Fibroblast of lung (primary cell): ENCODE results near the gene PIP4K2B. TPM values are rescaled to one million over a fixed set of nuclear protein-coding genes. Genes with fewer than 3 reads are reported as not detected.

Experiments used
- DNase-seq, 2 donors: peaks; one replicate each; pipeline versions ENCODE4 v3.0.0 to v3.0.0-alpha.2; 2010; ENCODE audit warnings: low read depth in 2 of 2
- H2AFZ ChIP-seq: 2 replicates; pipeline ENCODE4 v1.5.1; 2012; ENCODE audit warnings: low read length, control low read depth, inconsistent platforms
- H3K27ac ChIP-seq: 2 replicates; pipeline ENCODE4 v1.5.1; 2011; ENCODE audit warnings: low read length, control low read depth; ENCODE audit not compliant: insufficient read depth
- H3K27me3 ChIP-seq: 2 replicates; pipeline ENCODE4 v1.5.1; 2011; ENCODE audit warnings: mild to moderate bottlenecking, low read length; ENCODE audit not compliant: control insufficient read depth, insufficient read depth
- H3K36me3 ChIP-seq: 2 replicates; pipeline ENCODE4 v1.5.1; 2011; ENCODE audit warnings: low read length; ENCODE audit not compliant: control insufficient read depth, insufficient read depth
- H3K4me1 ChIP-seq: 2 replicates; pipeline ENCODE4 v1.5.1; 2011; ENCODE audit warnings: low read length; ENCODE audit not compliant: control insufficient read depth, insufficient read depth; ENCODE audit errors: extremely low read depth
- H3K4me2 ChIP-seq: 2 replicates; pipeline ENCODE4 v1.5.1; 2011; ENCODE audit warnings: low read length, control low read depth; ENCODE audit not compliant: insufficient read depth; ENCODE audit errors: extremely low read depth
- H3K4me3 ChIP-seq, 4 experiments: fragments of 200-600 bp in 1 of 4; sonication (generic) in 1 of 4; replicated peaks in 1 of 4; 2 replicates each; pipeline ENCODE4 v1.5.1; 2011 to 2016; ENCODE audit warnings: low read length in 4 of 4, low read depth in 3 of 4, mild to moderate bottlenecking in 3 of 4, control low read depth in 2 of 4, inconsistent platforms in 1 of 4, mixed read lengths in 1 of 4; ENCODE audit not compliant: insufficient read depth in 1 of 4; ENCODE audit errors: control extremely low read depth in 1 of 4
- H3K79me2 ChIP-seq: 2 replicates; pipeline ENCODE4 v1.5.1; 2012; ENCODE audit warnings: mild to moderate bottlenecking, low read length, inconsistent platforms; ENCODE audit not compliant: control insufficient read depth, insufficient read depth
- H3K9ac ChIP-seq: 2 replicates; pipeline ENCODE4 v1.5.1; 2011; ENCODE audit warnings: mild to moderate bottlenecking, low read length, control low read depth; ENCODE audit not compliant: insufficient read depth
- H3K9me3 ChIP-seq: 2 replicates; pipeline ENCODE4 v1.5.1; 2012; ENCODE audit warnings: low read depth, low read length; ENCODE audit not compliant: control insufficient read depth, insufficient read depth
- H4K20me1 ChIP-seq: 2 replicates; pipeline ENCODE4 v1.5.1; 2011; ENCODE audit warnings: low read length; ENCODE audit not compliant: control insufficient read depth, insufficient read depth; ENCODE audit errors: extremely low read depth
- EZH2 ChIP-seq: IDR thresholded peaks from 2 replicates; pipeline ENCODE4 v1.5.1; 2012; ENCODE audit warnings: low read length, control low read depth, mild to moderate bottlenecking; ENCODE audit errors: missing control alignments
- polyA plus RNA-seq, 2 donors: library from polyadenylated mRNA; depleted of rRNA in 1 of 2; stranded (reverse) in 1 of 2; unstranded in 1 of 2; fragments of >200 nt; gene quantifications; 2 replicates each; pipeline ENCODE4 v1.2.1, GENCODE V29; 2011 to 2012; ENCODE audit warnings: missing spikeins in 1 of 2
- total RNA-seq: library from RNA; depleted of rRNA; stranded (reverse); fragments of >200 nt; gene quantifications from 2 replicates; pipeline ENCODE4 v1.2.1, GENCODE V29; 2014
- TF ChIP-seq, protein P1 (sequence below), 2 donors: IDR thresholded peaks in 1 of 2; conservative IDR thresholded peaks in 1 of 2; 1 replicate in 1 of 2; 2 replicates in 1 of 2; pipeline ENCODE4 v1.5.1; 2011 to 2012; ENCODE audit warnings: low read length in 2 of 2, control low read depth in 1 of 2, inconsistent platforms in 1 of 2, low read depth in 1 of 2, mild to moderate bottlenecking in 1 of 2

The PIP4K2B gene
- total and polyA plus RNA-seq, 2 donors (not counting 1 experiment from before 2014, with no cell fraction given) = 30.6 to 43.8 TPM

DNA sequence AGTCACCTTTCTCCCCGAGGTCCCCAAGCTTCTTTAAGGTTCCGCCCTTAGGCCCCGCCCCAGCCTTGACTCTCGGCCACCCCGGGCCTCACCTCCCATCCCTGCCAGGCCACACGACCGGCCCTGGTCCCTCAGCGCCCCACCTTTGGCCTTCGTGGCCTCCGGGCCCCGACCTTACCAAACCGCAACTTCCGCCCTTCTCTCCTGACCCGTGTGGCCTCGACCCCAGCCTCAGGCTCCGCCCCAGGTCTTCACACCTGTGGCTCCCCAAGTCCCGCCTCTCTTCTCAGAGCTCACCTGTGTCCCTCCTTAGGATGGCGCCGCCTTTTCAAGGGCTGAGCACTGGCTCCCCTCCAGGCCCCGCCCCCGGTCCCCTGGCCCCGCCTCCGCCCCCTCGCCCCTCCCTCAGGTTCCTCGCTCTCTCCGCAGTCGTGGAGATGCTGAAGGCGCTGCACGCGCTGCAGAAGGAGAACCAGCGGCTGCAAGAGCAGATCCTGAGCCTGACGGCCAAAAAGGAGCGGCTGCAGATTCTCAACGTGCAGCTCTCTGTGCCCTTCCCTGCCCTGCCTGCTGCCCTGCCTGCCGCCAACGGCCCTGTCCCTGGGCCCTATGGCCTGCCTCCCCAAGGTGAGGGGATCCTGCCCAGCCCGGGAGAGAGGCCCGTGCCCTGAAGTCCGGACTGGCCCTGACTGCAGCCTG, 79.3 kb downstream of the PIP4K2B start:
- Histone ChIP-seq H2AFZ (no peak overlapping the region), H3K4me2 (no peak overlapping the region), H3K9me3 (no peaks in the 10 kb centered on the region), H4K20me1 (no peaks in the 10 kb centered on the region), H3K79me2 (no peaks in the 10 kb centered on the region), H3K9ac (no peak overlapping the region), H3K36me3 (peaks cover 12% of the 10 kb centered on the region), H3K27ac (no peak overlapping the region), H3K4me1 (no peaks in the 10 kb centered on the region), H3K4me3 (no peak overlapping the region), H3K27me3 (no peaks in the 10 kb centered on the region)
- no peak for DNase-seq
- TF ChIP-seq, protein P1, sequence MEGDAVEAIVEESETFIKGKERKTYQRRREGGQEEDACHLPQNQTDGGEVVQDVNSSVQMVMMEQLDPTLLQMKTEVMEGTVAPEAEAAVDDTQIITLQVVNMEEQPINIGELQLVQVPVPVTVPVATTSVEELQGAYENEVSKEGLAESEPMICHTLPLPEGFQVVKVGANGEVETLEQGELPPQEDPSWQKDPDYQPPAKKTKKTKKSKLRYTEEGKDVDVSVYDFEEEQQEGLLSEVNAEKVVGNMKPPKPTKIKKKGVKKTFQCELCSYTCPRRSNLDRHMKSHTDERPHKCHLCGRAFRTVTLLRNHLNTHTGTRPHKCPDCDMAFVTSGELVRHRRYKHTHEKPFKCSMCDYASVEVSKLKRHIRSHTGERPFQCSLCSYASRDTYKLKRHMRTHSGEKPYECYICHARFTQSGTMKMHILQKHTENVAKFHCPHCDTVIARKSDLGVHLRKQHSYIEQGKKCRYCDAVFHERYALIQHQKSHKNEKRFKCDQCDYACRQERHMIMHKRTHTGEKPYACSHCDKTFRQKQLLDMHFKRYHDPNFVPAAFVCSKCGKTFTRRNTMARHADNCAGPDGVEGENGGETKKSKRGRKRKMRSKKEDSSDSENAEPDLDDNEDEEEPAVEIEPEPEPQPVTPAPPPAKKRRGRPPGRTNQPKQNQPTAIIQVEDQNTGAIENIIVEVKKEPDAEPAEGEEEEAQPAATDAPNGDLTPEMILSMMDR (conservative IDR thresholded peaks at IDR 0.05 in 1 of 2, IDR thresholded peaks at IDR 0.05 in 1 of 2; ENCODE audit: low read depth in 1 of 2, low read length in 2 of 2) = no peak
- no peak for TF ChIP-seq EZH2

GRCh38 chr17:38719289-38719942, 79.9 kb downstream of the PIP4K2B start:
- H3K36me3 ChIP-seq = peaks cover 12% of the 10 kb centered on the region
- no peak overlapping the region for H3K9ac ChIP-seq
- DNase-seq = no peak
- no peaks in the 10 kb centered on the region for H3K27me3 ChIP-seq
- H3K27ac ChIP-seq = no peak overlapping the region
- H2AFZ ChIP-seq = no peak overlapping the region
- H3K79me2 ChIP-seq = no peaks in the 10 kb centered on the region
- no peaks in the 10 kb centered on the region for H3K9me3 ChIP-seq
- H3K4me3 ChIP-seq = no peak overlapping the region
- no peak for TF ChIP-seq EZH2
- TF ChIP-seq, protein P1 (conservative IDR thresholded peaks at IDR 0.05 in 1 of 2, IDR thresholded peaks at IDR 0.05 in 1 of 2; ENCODE audit: low read depth in 1 of 2, low read length in 2 of 2) = no peak
- H3K4me1 ChIP-seq = no peaks in the 10 kb centered on the region
- no peaks in the 10 kb centered on the region for H4K20me1 ChIP-seq
- no peak overlapping the region for H3K4me2 ChIP-seq

GRCh38 chr17:38717139-38717745, 82.1 kb downstream of the PIP4K2B start:
- Histone ChIP-seq H4K20me1 (no peaks in the 10 kb centered on the region), H3K36me3 (peaks cover 17% of the 10 kb centered on the region), H3K4me3 (no peak overlapping the region), H3K4me1 (no peaks in the 10 kb centered on the region), H3K4me2 (no peak overlapping the region), H3K27ac (no peak overlapping the region), H3K79me2 (no peaks in the 10 kb centered on the region), H3K9me3 (no peaks in the 10 kb centered on the region), H3K9ac (no peak overlapping the region), H2AFZ (no peak overlapping the region), H3K27me3 (no peaks in the 10 kb centered on the region)
- TF ChIP-seq EZH2 = no peak
- TF ChIP-seq, protein P1 (conservative IDR thresholded peaks at IDR 0.05 in 1 of 2, IDR thresholded peaks at IDR 0.05 in 1 of 2; ENCODE audit: low read depth in 1 of 2, low read length in 2 of 2) = no peak
- DNase-seq = no peak
